Heart right ventricle (tissue), 16 donors: ENCODE data around the gene PDE11A. TPM values are rescaled to one million over a fixed set of nuclear protein-coding genes. Genes with fewer than 3 reads are reported as not detected.

Experiments used
- ATAC-seq, 8 donors: fragments of 200-7000 bp; cut with Tn5 transposase; one replicate each; pipeline ENCODE4 v1.9.1; 2020; ENCODE audit warnings: mild to moderate bottlenecking in 8 of 8, moderate library complexity in 8 of 8, moderate number of reproducible peaks in 1 of 8
- DNase-seq, 2 donors: peaks; one replicate each; pipeline ENCODE4 v3.0.0-alpha.2; 2020
- H3K27ac ChIP-seq, 10 donors: fragments of 200-600 bp; sonication (generic) in 2 of 10; one replicate each; pipeline versions ENCODE4 v1.5.0 to v1.8.0; 2020 to 2022; ENCODE audit warnings: mild to moderate bottlenecking in 3 of 10
- H3K27me3 ChIP-seq, 7 donors: fragments of 200-600 bp; one replicate each; pipeline ENCODE4 v1.8.0; 2021 to 2022; ENCODE audit warnings: mild to moderate bottlenecking in 2 of 7
- H3K36me3 ChIP-seq, 9 donors: fragments of 200-600 bp; sonication (generic) in 1 of 9; one replicate each; pipeline versions ENCODE4 v1.5.0 to v1.8.0; 2020 to 2022; ENCODE audit warnings: mild to moderate bottlenecking in 2 of 9
- H3K4me1 ChIP-seq, 9 donors: fragments of 200-600 bp; sonication (generic) in 1 of 9; one replicate each; pipeline versions ENCODE4 v1.5.0 to v1.8.0; 2020 to 2022; ENCODE audit warnings: mild to moderate bottlenecking in 4 of 9
- H3K4me3 ChIP-seq, 10 donors: fragments of 200-600 bp; sonication (generic) in 2 of 10; one replicate each; pipeline versions ENCODE4 v1.5.0 to v1.8.0; 2020 to 2022; ENCODE audit warnings: mild to moderate bottlenecking in 7 of 10, moderate library complexity in 2 of 10
- H3K9me3 ChIP-seq, 11 donors: fragments of 200-600 bp in 10 of 11; sonication (generic) in 2 of 11; one replicate each; pipeline versions ENCODE4 v1.5.0 to v1.8.0; 2013 to 2022; ENCODE audit warnings: mild to moderate bottlenecking in 2 of 11, control low read depth in 1 of 11, moderate library complexity in 1 of 11
- WGBS, 2 donors: extraction: QIAGEN DNeasy Blood & Tissue Kit; methylation state at CpG; one replicate each; pipeline ENCODE4 v1.1.7; 2013; ENCODE audit warnings: inconsistent platforms in 1 of 2; 5-methylcytosine and 5-hydroxymethylcytosine counted together
- intact Hi-C, 10 donors: fragments of 100-400 bp; cut with DNase I; formaldehyde crosslinking; loops; one replicate each; pipeline versions ENCODE4 v1.11.1 to v1.14.2; 2022
- polyA plus RNA-seq, 2 donors: library from polyadenylated mRNA; stranded (reverse); fragments of 200-250 nt; gene quantifications; one replicate each; pipeline ENCODE4 v1.2.3, GENCODE V29; 2013
- total RNA-seq, 10 donors: library from RNA; stranded (reverse); fragmentation: NEBNext Ultra II Directional in 3 of 10; extraction: Animal tissue kit (Norgen Biotek cat#: 25700) in 3 of 10; gene quantifications; one replicate each; pipeline versions ENCODE4 v1.2.1 to v1.2.4, GENCODE V29; 2021 to 2023
- TF ChIP-seq, protein P1 (sequence below), 9 donors: fragments of 200-600 bp; sonication (generic) in 2 of 9; IDR thresholded peaks; one replicate each; pipeline versions ENCODE4 v1.5.0 to v1.8.0; 2021 to 2022; ENCODE audit warnings: antibody characterized with exemption in 9 of 9, mild to moderate bottlenecking in 5 of 9, moderate library complexity in 1 of 9
- donor health status: Arrhythmogenic right ventricular cardiomyopathy.
- donor health status: ischemic (EF 13 %, LVEDD 7.1; RV severe dilation, severe dysfunction).
- donor health status: healthy with polysubstance abuse.
- donor health status: DM: no; HTN: yes; CAD: no.
- donor health status: DM: no; HTN: no; CAD: no.
- donor health status: ischemic (EF 25% LVEDD 6.9; RV normal size, moderate dysfunction).
- donor health status: ischemic (EF 25% LVEDD 5.7; RV mildly dilated, moderate dysfunction).
- donor health status: healthy.
- donor health status: DM: yes; HTN: yes; CAD: no.
- donor health status: Ischemic cardiomyopathy.
- donor health status: ischemic (EF 35%, LVEDD 5.7; RV mildly dilated, moderate dysfunction).
- donor health status: nonischemic (EF 11% LVEDD 7.7; RV severe dilation, severe dysfunction).
- donor health status: DM: yes; HTN: yes; CAD: no.
- donor health status: PGD.
- donor health status: ischemic (EF 29% LVEDD 5.4; RV normal size, mild dysfunction).
- donor health status: nonischemic (EF 23%, LVEDD 6.1; RV moderate dilation, normal function).

PDE11A gene
- total and polyA plus RNA-seq, 12 donors = 0.12 to 6.4 (median 1.1) TPM

DNA sequence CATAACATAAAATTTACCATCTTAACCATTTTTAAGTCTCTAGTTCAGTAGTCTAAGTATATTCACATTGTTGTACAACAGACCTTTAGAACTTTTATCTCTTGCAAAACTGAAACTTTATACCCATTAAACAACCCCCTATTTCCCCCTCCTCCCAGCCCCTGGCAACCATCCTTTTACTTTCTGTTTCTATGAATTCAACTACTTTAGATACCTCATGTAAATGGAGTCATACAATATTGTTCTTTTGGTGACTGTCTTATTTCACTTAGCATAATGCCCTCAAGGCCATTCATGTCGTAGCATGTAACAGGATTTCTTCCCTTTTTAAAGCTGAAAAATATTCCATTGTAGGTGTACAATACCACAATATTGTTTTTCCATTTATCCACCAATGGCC lies 129.8 kb downstream of the PDE11A start:
- no peak for DNase-seq
- Histone ChIP-seq H3K4me1 (no peaks in the 10 kb centered on the region), H3K4me3 (no peak overlapping the region), H3K27me3 (no peaks in the 10 kb centered on the region), H3K27ac (no peak overlapping the region), H3K36me3 (no peaks in the 10 kb centered on the region), H3K9me3 (no peaks in the 10 kb centered on the region)
- intact Hi-C loops = no loop called here
- ATAC-seq = no peak
- TF ChIP-seq, protein P1, sequence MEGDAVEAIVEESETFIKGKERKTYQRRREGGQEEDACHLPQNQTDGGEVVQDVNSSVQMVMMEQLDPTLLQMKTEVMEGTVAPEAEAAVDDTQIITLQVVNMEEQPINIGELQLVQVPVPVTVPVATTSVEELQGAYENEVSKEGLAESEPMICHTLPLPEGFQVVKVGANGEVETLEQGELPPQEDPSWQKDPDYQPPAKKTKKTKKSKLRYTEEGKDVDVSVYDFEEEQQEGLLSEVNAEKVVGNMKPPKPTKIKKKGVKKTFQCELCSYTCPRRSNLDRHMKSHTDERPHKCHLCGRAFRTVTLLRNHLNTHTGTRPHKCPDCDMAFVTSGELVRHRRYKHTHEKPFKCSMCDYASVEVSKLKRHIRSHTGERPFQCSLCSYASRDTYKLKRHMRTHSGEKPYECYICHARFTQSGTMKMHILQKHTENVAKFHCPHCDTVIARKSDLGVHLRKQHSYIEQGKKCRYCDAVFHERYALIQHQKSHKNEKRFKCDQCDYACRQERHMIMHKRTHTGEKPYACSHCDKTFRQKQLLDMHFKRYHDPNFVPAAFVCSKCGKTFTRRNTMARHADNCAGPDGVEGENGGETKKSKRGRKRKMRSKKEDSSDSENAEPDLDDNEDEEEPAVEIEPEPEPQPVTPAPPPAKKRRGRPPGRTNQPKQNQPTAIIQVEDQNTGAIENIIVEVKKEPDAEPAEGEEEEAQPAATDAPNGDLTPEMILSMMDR (IDR thresholded peaks at IDR 0.05) = no peak
- 75 to 80% methylated on average over 1 of the region's 1 CpG for WGBS, 2 donors

GRCh38 chr2:177939211-177939610 lies 133.4 kb downstream of the PDE11A start:
- no peak overlapping the region for H3K4me3 ChIP-seq
- no peaks in the 10 kb centered on the region for H3K36me3 ChIP-seq
- DNase-seq (no peak), ATAC-seq (no peak)
- intact Hi-C loops = no loop called here
- H3K9me3 ChIP-seq = peaks cover 0 to 4% (median 0%) of the 10 kb centered on the region in 11 donors
- H3K4me1 ChIP-seq = no peaks in the 10 kb centered on the region
- WGBS, 2 donors = 78 to 81% methylated on average over 2 of the region's 2 CpGs
- H3K27me3 ChIP-seq = no peaks in the 10 kb centered on the region
- TF ChIP-seq, protein P1 (IDR thresholded peaks at IDR 0.05) = no peak
- no peak overlapping the region for H3K27ac ChIP-seq

GRCh38 chr2:177930916-177931315 lies 141.7 kb downstream of the PDE11A start:
- TF ChIP-seq, protein P1 (IDR thresholded peaks at IDR 0.05) = no peak
- H3K27ac ChIP-seq = no peak overlapping the region
- H3K36me3 ChIP-seq = no peaks in the 10 kb centered on the region
- no peaks in the 10 kb centered on the region for H3K4me1 ChIP-seq
- no peak for ATAC-seq
- intact Hi-C loops = no loop called here
- no peaks in the 10 kb centered on the region for H3K27me3 ChIP-seq
- H3K9me3 ChIP-seq = peaks cover 0 to 17% (median 0%) of the 10 kb centered on the region in 11 donors
- DNase-seq = no peak
- H3K4me3 ChIP-seq = no peak overlapping the region
- WGBS, 2 donors = 80 to 86% methylated on average over 4 of the region's 4 CpGs

- DNase-seq (no peak), ATAC-seq (no peak)
- H3K27ac ChIP-seq = no peak overlapping the region
- no peaks in the 10 kb centered on the region for H3K27me3 ChIP-seq
- peaks cover 0 to 19% (median 0%) of the 10 kb centered on the region in 11 donors for H3K9me3 ChIP-seq
- no peaks in the 10 kb centered on the region for H3K4me1 ChIP-seq
- H3K36me3 ChIP-seq = no peaks in the 10 kb centered on the region
- H3K4me3 ChIP-seq = no peak overlapping the region
- TF ChIP-seq, protein P1 (IDR thresholded peaks at IDR 0.05) = no peak
- 72 to 82% methylated on average over 2 of the region's 2 CpGs for WGBS, 2 donors
- intact Hi-C loops = no loop called here
Measured at GRCh38 chr2:177929662-177930522, 142.7 kb downstream of the PDE11A start.
